CD4-positive, CD25-positive, alpha-beta regulatory T cell (primary cell): ENCODE data around the gene OSGEPL1. TPM values are rescaled to one million over a fixed set of nuclear protein-coding genes. Genes with fewer than 3 reads are reported as not detected.
A peak's percentile ranks its signal among the peaks of the same experiment; 100 is the strongest.
"Not testable (repeated sequence)": the region's sequence is repeated elsewhere in the genome, so short reads cannot be mapped to it uniquely, and the experiment has no call there.

Experiments
- ATAC-seq, 2 donors: fragments of 150-1000 bp; cut with Tn5 transposase; one replicate each; pipeline ENCODE4 v1.10.0; 2021; ENCODE audit warnings: low read depth in 2 of 2, moderate number of reproducible peaks in 2 of 2, moderate library complexity in 1 of 2
- DNase-seq, 3 donors: peaks; one replicate each; pipeline versions ENCODE4 v3.0.0 to v3.0.0-alpha.2; 2012 to 2022; ENCODE audit warnings: mixed read lengths in 1 of 3
- H3K27ac ChIP-seq: one replicate; pipeline ENCODE4 v1.7.0; 2013; ENCODE audit warnings: mild to moderate bottlenecking, low read length; ENCODE audit not compliant: insufficient read depth, poor library complexity, severe bottlenecking
- H3K27me3 ChIP-seq: one replicate; pipeline ENCODE4 v1.7.0; 2013; ENCODE audit warnings: low read length; ENCODE audit not compliant: control insufficient read depth, insufficient read depth
- H3K36me3 ChIP-seq: one replicate; pipeline ENCODE4 v1.7.0; 2013; ENCODE audit warnings: mild to moderate bottlenecking, low read length, moderate library complexity; ENCODE audit not compliant: control insufficient read depth, insufficient read depth
- H3K4me1 ChIP-seq: 2 replicates; pipeline ENCODE4 v1.7.0; 2013; ENCODE audit warnings: mild to moderate bottlenecking, low read length; ENCODE audit not compliant: insufficient read depth, control insufficient read depth, poor library complexity, severe bottlenecking
- H3K4me3 ChIP-seq: one replicate; pipeline ENCODE4 v1.7.0; 2013; ENCODE audit warnings: low read depth, mild to moderate bottlenecking, low read length, moderate library complexity
- H3K9me3 ChIP-seq, 2 experiments: 1 replicate in 1 of 2; 2 replicates in 1 of 2; pipeline ENCODE4 v1.7.0; 2013; ENCODE audit warnings: low read length in 2 of 2, mild to moderate bottlenecking in 1 of 2, moderate library complexity in 1 of 2; ENCODE audit not compliant: control insufficient read depth in 2 of 2
- H3K27ac Mint-ChIP-seq, 3 donors: one replicate each; pipeline ENCODE4 v1.8.0; 2020 to 2022; ENCODE audit warnings: mild to moderate bottlenecking in 3 of 3, mixed read lengths in 3 of 3, moderate library complexity in 2 of 3
- H3K27me3 Mint-ChIP-seq: one replicate; pipeline ENCODE4 v1.8.0; 2022; ENCODE audit warnings: mild to moderate bottlenecking, mixed read lengths
- H3K36me3 Mint-ChIP-seq: one replicate; pipeline ENCODE4 v1.8.0; 2020; ENCODE audit warnings: mixed read lengths
- H3K4me1 Mint-ChIP-seq, 4 donors: one replicate each; pipeline ENCODE4 v1.8.0; 2020 to 2022; ENCODE audit warnings: mixed read lengths in 4 of 4, mild to moderate bottlenecking in 1 of 4
- H3K4me3 Mint-ChIP-seq, 4 donors: one replicate each; pipeline ENCODE4 v1.8.0; 2020 to 2022; ENCODE audit warnings: mild to moderate bottlenecking in 4 of 4, mixed read lengths in 4 of 4, moderate library complexity in 3 of 4
- H3K9me3 Mint-ChIP-seq, 7 donors: one replicate each; pipeline ENCODE4 v1.8.0; 2020 to 2022; ENCODE audit warnings: mixed read lengths in 7 of 7, mild to moderate bottlenecking in 3 of 7, moderate library complexity in 2 of 7
- polyA plus RNA-seq, 4 donors: library from polyadenylated mRNA; unstranded; fragments of 300-500 nt; fragmentation: Illumina TruSeq; gene quantifications; one replicate each; pipeline ENCODE4 v1.2.3, GENCODE V29; 2021
- total RNA-seq: library from RNA; stranded (reverse); gene quantifications from one replicate; pipeline ENCODE4 v1.2.3, GENCODE V29; 2022

OSGEPL1 gene
- total and polyA plus RNA-seq, 5 donors from 2014 or later, result 5.7 to 15.6 (median 15.1) TPM

DNA sequence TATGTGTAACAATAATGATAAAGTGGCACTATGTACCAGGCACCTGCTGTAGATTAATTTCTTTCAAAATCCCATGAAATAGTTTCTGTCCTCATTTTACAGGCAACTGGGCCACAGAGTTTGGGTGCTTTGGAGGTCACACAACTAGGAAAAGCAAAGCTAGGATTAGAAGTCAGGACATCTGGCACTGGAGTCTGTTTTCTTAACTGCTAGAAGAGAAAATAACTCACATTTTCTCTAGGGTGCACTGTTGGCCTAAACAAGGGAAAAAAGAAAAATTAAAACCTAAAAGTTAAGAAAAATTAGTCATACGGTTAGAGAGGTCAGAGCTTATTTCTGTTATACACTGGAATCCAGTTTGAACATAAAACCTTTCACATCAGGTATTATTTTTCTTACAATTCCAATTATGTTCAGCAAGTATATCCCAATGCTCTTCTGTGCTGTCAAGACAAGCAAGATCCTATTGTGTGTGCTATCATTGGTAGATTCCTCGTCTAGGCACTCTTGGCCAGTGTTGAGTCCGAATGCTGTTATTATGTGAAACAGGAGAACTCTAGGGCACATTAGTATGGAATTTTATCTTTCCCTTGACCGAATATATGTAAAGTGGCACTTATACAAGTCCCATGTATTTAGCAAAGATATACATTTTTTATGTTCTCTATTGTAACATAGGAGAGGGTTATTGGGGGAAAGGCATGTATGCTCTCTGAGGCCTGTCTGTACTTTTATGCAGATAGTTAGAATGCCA lies 1.5 kb upstream of the OSGEPL1 start:
- no peaks in the 10 kb centered on the region for H3K27me3 Mint-ChIP-seq
- H3K36me3 Mint-ChIP-seq, result peaks cover 10% of the 10 kb centered on the region
- peaks cover 3 to 15% (median 13%) of the 10 kb centered on the region in 4 donors for H3K4me1 Mint-ChIP-seq
- Histone ChIP-seq H3K27ac (no peak overlapping the region), H3K4me3 (peak overlapping the region; percentile 100), H3K4me1 (peaks cover 14% of the 10 kb centered on the region), H3K27me3 (no peaks in the 10 kb centered on the region), H3K9me3 (no peaks in the 10 kb centered on the region), H3K36me3 (peaks cover 11% of the 10 kb centered on the region)
- no peak for DNase-seq
- peak overlapping the region; percentile 48 to 99 (median 90) for H3K4me3 Mint-ChIP-seq
- no peak for ATAC-seq
- no peaks in the 10 kb centered on the region for H3K9me3 Mint-ChIP-seq
- peak overlapping the region in 2 of 3 donors; percentile 32 to 65 for H3K27ac Mint-ChIP-seq

DNA sequence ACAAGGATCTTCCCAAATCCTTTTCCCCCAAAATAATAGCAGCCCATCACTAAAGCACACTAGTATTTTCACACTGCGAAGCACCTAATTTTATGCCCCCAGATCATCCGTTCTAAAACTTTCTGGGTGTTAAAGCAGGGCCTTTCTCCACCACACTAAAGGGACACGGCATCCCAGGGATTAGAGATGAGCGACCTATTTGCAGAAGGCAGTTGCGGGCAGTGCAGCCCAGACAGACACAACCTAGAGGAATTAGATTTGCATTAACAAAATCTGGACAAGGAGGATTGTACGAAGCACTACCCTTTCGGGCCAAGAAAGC lies 402 bp downstream of the OSGEPL1 start:
- H3K4me1 ChIP-seq, result peaks cover 14% of the 10 kb centered on the region

DNA sequence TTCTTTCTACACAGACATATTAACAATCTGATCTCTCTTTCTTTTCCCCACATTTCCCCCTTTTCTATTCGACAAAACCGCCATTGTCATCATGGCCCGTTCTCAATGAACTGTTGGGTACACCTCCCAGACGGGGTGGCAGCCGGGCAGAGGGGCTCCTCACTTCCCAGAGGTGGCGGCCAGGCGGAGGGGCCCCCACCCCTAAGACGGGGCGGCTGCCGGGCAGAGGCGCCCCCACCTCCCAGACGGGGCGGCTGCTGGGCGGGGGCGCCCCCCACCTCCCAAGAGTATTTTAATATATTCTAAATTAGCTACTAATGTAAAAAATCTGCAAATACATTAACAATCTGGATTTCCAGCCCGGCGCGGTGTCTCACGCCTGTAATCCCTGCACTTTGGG lies 2.4 kb downstream of the OSGEPL1 start:
- H3K27me3 Mint-ChIP-seq, H3K27ac Mint-ChIP-seq, ATAC-seq, H3K9me3 Mint-ChIP-seq, H3K27me3 ChIP-seq, H3K4me3 Mint-ChIP-seq, H3K27ac ChIP-seq, DNase-seq, H3K36me3 ChIP-seq, H3K9me3 ChIP-seq, H3K4me3 ChIP-seq, H3K36me3 Mint-ChIP-seq: not testable (repeated sequence)
- peaks cover 14% of the 10 kb centered on the region for H3K4me1 ChIP-seq
- H3K4me1 Mint-ChIP-seq, result peaks cover 8 to 20% (median 14%) of the 10 kb centered on the region in 4 donors

More for the DNA sequence above, 402 bp downstream of the OSGEPL1 start:
- Histone ChIP-seq H3K4me3 (peak overlapping the region; percentile 100), H3K27me3 (no peaks in the 10 kb centered on the region), H3K9me3 (no peaks in the 10 kb centered on the region), H3K27ac (peak overlapping the region; percentile 93), H3K36me3 (peaks cover 4% of the 10 kb centered on the region)
- Mint-ChIP-seq H3K9me3 (no peaks in the 10 kb centered on the region), H3K36me3 (peaks cover 10% of the 10 kb centered on the region), H3K4me1 (peaks cover 5 to 23% (median 14%) of the 10 kb centered on the region in 4 donors), H3K27me3 (no peaks in the 10 kb centered on the region), H3K27ac (peak overlapping the region; percentile 98 to 100 (median 99)), H3K4me3 (peak overlapping the region; percentile 95 to 99 (median 98))
- ATAC-seq (peak in 1 of 2 donors; percentile 4), DNase-seq (no peak)

DNA sequence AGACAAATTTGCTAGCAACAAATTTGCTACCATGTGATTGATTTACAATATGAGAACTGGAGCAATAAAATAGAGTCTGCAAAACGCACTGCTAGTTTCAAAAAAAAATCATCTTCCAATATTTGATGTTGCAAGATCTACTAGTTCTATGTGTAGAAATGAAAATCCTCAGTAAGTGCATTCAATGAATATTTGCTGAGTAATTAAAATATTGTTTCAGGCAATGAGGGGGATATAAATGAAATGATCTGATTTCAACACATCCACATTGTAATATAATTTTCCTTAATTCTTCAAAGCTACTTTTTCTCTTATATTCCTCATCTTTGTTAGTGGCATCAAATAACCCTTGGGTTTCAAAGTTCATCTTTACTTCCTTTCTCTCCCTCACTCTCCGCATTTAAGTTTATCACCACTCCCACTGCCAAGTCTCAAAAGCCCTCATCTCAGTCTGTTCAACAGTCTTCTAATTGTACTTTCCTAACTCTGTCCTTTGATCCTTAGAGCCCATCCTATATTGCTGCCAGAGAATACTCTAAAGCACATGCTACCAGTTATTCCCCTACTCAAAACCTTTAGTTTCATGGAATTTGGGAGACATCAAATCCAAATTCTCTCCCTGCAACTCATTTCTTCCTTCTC lies 6.2 kb downstream of the OSGEPL1 start:
- no peak for ATAC-seq
- peaks cover 22% of the 10 kb centered on the region for H3K36me3 Mint-ChIP-seq
- no peaks in the 10 kb centered on the region for H3K4me1 ChIP-seq

DNA sequence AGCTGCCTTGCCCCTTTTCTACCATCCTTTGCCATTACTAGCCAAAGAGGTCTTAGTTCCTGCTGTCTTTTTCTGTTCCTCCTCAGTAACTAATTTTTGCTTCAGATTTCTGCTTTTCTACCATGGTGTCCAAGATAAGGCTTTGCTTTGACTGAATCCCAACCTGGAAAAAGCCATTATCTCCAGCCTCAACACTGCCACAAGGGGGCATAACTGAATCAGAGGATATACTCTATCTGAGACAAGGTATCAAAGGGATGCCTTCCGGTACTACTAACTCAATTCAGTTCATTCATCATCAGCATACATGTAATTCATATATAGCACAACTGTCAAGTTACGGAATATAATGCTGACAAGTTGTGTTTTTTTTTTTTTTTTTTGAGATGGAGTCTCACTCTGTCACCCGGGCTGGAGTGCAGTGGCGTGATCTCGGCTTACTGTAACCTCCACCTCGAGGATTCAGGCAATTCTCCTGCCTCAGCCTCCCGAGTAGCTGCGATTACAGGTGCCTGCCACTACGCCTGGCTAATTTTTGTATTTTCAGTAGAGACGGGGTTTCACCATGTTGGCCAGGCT lies 11.4 kb downstream of the OSGEPL1 start:
- peaks cover 46% of the 10 kb centered on the region for H3K36me3 ChIP-seq
- no peak overlapping the region for H3K27ac ChIP-seq
- H3K9me3 ChIP-seq, result no peaks in the 10 kb centered on the region
- DNase-seq (peak; percentile 15 to 52 (median 44)), ATAC-seq (peak; percentile 68 to 71)
- no peaks in the 10 kb centered on the region for H3K27me3 ChIP-seq
- Mint-ChIP-seq H3K27ac (no peak overlapping the region), H3K27me3 (no peaks in the 10 kb centered on the region), H3K36me3 (peaks cover 22% of the 10 kb centered on the region), H3K9me3 (no peaks in the 10 kb centered on the region), H3K4me3 (no peak overlapping the region), H3K4me1 (peaks cover 0 to 2% (median 0%) of the 10 kb centered on the region in 4 donors)
- no peaks in the 10 kb centered on the region for H3K4me1 ChIP-seq
- no peak overlapping the region for H3K4me3 ChIP-seq

More for the DNA sequence above, 6.2 kb downstream of the OSGEPL1 start:
- DNase-seq, result no peak
- H3K27ac Mint-ChIP-seq, result peak overlapping the region in 1 of 3 donors; percentile 13
- no peaks in the 10 kb centered on the region for H3K9me3 Mint-ChIP-seq
- Histone ChIP-seq H3K27me3 (no peaks in the 10 kb centered on the region), H3K9me3 (no peaks in the 10 kb centered on the region), H3K27ac (no peak overlapping the region), H3K36me3 (peaks cover 24% of the 10 kb centered on the region), H3K4me3 (no peak overlapping the region)
- H3K27me3 Mint-ChIP-seq, result no peaks in the 10 kb centered on the region
- H3K4me3 Mint-ChIP-seq, result no peak overlapping the region
- peaks cover 0 to 13% (median 3%) of the 10 kb centered on the region in 4 donors for H3K4me1 Mint-ChIP-seq

DNA sequence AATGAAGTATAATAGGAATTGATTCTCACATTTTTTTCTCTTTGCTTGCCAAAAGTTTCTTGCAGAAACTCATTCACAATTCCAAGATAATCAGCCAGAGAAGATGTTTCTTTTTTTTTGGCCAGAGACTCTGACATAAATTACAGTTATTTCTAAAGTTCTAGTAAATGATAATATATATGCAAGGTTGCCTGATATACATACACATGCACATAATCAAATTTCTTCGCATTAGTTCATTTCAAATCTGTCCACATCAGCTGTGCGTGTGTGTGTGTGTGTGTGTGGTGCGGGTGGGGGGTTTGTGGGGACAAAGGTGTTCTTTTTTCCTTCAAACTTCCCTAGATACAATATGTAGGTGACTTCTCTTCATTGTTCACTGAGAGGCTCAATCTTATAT lies 33.2 kb downstream of the OSGEPL1 start:
- no peak overlapping the region for H3K27ac Mint-ChIP-seq
- H3K9me3 Mint-ChIP-seq, result no peaks in the 10 kb centered on the region
- H3K4me3 Mint-ChIP-seq, result no peak overlapping the region
- ATAC-seq (no peak), DNase-seq (no peak)
- no peak overlapping the region for H3K4me3 ChIP-seq
- H3K4me1 Mint-ChIP-seq, result no peaks in the 10 kb centered on the region
- peaks cover 2% of the 10 kb centered on the region for H3K36me3 Mint-ChIP-seq
- H3K27me3 ChIP-seq, result no peaks in the 10 kb centered on the region
- H3K9me3 ChIP-seq, result no peaks in the 10 kb centered on the region
- peaks cover 3% of the 10 kb centered on the region for H3K36me3 ChIP-seq
- no peak overlapping the region for H3K27ac ChIP-seq
- H3K4me1 ChIP-seq, result no peaks in the 10 kb centered on the region
- H3K27me3 Mint-ChIP-seq, result no peaks in the 10 kb centered on the region

DNA sequence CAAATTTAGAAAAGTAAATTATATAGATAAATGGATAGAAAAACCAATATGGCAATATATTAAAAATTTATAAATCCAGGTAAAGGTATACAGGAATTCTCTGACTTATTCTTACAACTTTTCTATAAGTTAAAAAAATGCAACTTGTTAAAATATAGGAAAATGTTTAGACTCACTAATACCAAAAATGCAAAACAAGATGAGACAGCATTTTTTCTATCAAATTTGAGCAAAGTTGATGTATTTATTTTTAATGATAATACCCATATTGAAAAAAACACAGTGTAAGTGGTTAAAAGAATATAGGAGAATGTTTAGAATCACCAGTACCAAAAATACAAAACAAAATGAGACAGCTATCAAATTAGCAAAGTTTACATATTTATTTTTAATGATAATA lies 35.7 kb downstream of the OSGEPL1 start:
- Histone ChIP-seq H3K4me1 (no peaks in the 10 kb centered on the region), H3K4me3 (no peak overlapping the region), H3K27me3 (no peaks in the 10 kb centered on the region), H3K9me3 (no peaks in the 10 kb centered on the region), H3K27ac (no peak overlapping the region), H3K36me3 (peaks cover 3% of the 10 kb centered on the region)
- Mint-ChIP-seq H3K4me3 (no peak overlapping the region), H3K27me3 (no peaks in the 10 kb centered on the region), H3K4me1 (no peaks in the 10 kb centered on the region), H3K36me3 (peaks cover 4% of the 10 kb centered on the region), H3K9me3 (no peaks in the 10 kb centered on the region), H3K27ac (no peak overlapping the region)
- ATAC-seq (no peak), DNase-seq (no peak)
